GM12875 (cell line): ENCODE measurements around the gene ARL6.

ENCODE experiments used
- H3K4me3 ChIP-seq: one replicate; pipeline ENCODE4 v1.5.1; 2011; ENCODE audit warnings: low read depth, low read length, control low read depth
- TF ChIP-seq, protein P1 (sequence below): IDR thresholded peaks from 2 replicates; pipeline ENCODE4 v1.5.1; 2011; ENCODE audit warnings: low read depth, mild to moderate bottlenecking, control low read depth, inconsistent platforms, low read length, moderate library complexity, borderline replicate concordance; ENCODE audit not compliant: insufficient read depth

Gene ARL6

DNA sequence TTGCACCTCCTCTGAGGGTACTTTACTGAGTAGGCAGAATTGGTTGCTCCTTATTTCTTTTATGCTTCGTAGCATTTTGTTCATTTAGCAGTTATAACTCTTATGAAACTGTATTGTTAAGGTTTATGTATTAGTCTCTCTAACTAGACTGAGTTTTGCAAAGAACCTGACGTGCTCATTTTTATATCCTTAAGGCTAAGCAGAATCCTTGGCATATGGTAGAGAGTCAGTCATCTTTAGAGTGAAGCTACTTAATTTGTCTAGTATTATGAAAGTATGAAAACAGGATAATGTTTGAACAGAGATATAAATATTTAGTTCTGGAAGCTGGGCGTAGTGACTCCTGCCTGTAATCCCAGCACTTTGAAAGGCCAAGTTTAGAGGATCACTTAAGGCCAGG lies 77.4 kb downstream of the ARL6 start:
- TF ChIP-seq, protein P1, sequence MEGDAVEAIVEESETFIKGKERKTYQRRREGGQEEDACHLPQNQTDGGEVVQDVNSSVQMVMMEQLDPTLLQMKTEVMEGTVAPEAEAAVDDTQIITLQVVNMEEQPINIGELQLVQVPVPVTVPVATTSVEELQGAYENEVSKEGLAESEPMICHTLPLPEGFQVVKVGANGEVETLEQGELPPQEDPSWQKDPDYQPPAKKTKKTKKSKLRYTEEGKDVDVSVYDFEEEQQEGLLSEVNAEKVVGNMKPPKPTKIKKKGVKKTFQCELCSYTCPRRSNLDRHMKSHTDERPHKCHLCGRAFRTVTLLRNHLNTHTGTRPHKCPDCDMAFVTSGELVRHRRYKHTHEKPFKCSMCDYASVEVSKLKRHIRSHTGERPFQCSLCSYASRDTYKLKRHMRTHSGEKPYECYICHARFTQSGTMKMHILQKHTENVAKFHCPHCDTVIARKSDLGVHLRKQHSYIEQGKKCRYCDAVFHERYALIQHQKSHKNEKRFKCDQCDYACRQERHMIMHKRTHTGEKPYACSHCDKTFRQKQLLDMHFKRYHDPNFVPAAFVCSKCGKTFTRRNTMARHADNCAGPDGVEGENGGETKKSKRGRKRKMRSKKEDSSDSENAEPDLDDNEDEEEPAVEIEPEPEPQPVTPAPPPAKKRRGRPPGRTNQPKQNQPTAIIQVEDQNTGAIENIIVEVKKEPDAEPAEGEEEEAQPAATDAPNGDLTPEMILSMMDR = no peak

DNA sequence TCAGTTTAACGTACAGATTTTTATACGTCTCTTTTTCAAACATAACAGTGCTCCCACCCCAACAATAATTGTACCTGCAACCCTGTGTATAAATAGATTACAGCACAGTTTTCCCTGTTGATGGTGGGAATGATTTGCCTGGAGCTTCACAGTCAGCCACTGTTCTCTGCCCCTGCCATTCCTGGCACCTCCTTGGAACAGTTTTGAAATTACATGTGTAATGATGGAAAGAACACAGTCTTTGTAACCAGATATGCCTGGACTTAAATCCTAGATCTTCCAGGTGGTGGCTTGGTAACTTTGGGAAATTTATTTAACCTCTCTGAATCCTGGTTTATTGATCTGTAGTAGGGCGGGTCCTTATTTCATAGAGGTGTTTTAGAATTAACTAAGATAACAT lies 84.2 kb downstream of the ARL6 start:
- H3K4me3 ChIP-seq = no peak overlapping the region
- TF ChIP-seq, protein P1 = no peak

More for the DNA sequence above, 77.4 kb downstream of the ARL6 start:
- no peak overlapping the region for H3K4me3 ChIP-seq
